Measurements from ENCODE around the gene TRIM6. TPM values are rescaled to one million over a fixed set of nuclear protein-coding genes. Genes with fewer than 3 reads are reported as not detected.
A peak's percentile ranks its signal among the peaks of the same experiment; 100 is the strongest.
"Not testable (repeated sequence)": the region's sequence is repeated elsewhere in the genome, so short reads cannot be mapped to it uniquely, and the experiment has no call there.

Gene TRIM6
- total RNA-seq, 1 donor from 2014 or later, result 1.0 TPM

GRCh38 chr11:5605849-5606248 lies 9.4 kb downstream of the TRIM6 start:
- peak; percentile 20 for DNase-seq

GRCh38 chr11:5608808-5609207 lies 12.4 kb downstream of the TRIM6 start:
- DNase-seq, result no peak

GRCh38 chr11:5610446-5610845 lies 14.0 kb downstream of the TRIM6 start:
- no peak for DNase-seq

GRCh38 chr11:5611627-5612026 lies 15.2 kb downstream of the TRIM6 start:
- no peak for DNase-seq

- DNase-seq, result no peak
Measured at GRCh38 chr11:5618807-5619206, 22.4 kb downstream of the TRIM6 start.

GRCh38 chr11:5620651-5621521 lies 24.4 kb downstream of the TRIM6 start:
- peak; percentile 91 for DNase-seq

GRCh38 chr11:5621580-5621979 lies 25.1 kb downstream of the TRIM6 start:
- no peak for DNase-seq

GRCh38 chr11:5622802-5623201 lies 26.4 kb downstream of the TRIM6 start:
- no peak for DNase-seq

- DNase-seq, result peak; percentile 82
Measured at GRCh38 chr11:5624489-5625279, 28.2 kb downstream of the TRIM6 start, which contains the start of gene TRIM34. TRIM34 (plus strand) TSS chr11:5625001; CDS start chr11:5632332, 7,331 bp downstream.

GRCh38 chr11:5625281-5625680 lies 28.8 kb downstream of the TRIM6 start:
- DNase-seq, result peak; percentile 15

GRCh38 chr11:5626196-5626595 lies 29.8 kb downstream of the TRIM6 start:
- DNase-seq, result no peak

GRCh38 chr11:5631417-5631816 lies 35.0 kb downstream of the TRIM6 start:
- no peak for DNase-seq

GRCh38 chr11:5631969-5632635 lies 35.7 kb downstream of the TRIM6 start:
- DNase-seq, result no peak

GRCh38 chr11:5639953-5640352 lies 43.5 kb downstream of the TRIM6 start:
- no peak for DNase-seq

- DNase-seq, result no peak
Measured at GRCh38 chr11:5643585-5643984, 47.1 kb downstream of the TRIM6 start.

GRCh38 chr11:5646139-5646538 lies 49.7 kb downstream of the TRIM6 start:
- DNase-seq, result no peak

GRCh38 chr11:5655474-5655873 lies 59.0 kb downstream of the TRIM6 start:
- DNase-seq, result no peak

- DNase-seq, result not testable (repeated sequence)
Measured at GRCh38 chr11:5656956-5657355, 60.5 kb downstream of the TRIM6 start.

- no peak for DNase-seq
Measured at GRCh38 chr11:5658318-5658717, 61.9 kb downstream of the TRIM6 start.
